Measurements from ENCODE around the gene AXL.

DNA sequence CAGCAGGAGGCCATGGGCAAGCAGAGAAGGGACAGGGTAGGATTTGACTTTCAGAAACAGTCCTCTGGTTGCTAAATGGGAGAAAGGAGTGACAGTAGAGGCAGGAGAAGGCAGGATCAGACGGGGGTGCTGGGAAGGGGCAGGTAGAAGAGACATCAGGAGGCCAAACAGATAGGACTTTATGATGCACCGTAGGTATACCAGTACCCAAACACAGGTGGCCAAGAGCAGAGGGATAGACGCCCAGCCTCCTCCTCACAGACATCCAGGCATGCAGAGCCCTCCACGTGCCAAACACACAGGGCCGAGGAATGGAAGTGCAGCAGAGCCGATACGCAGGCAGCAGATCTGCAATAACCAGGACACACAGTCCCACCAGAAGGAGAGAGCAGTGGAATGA, 1.3 kb upstream of the AXL start:
- no peak for TF ChIP-seq GATA2 (IDR thresholded peaks at IDR 0.05; ENCODE audit: low read depth, low read length)
- TF ChIP-seq GATA3 (IDR thresholded peaks at IDR 0.05; ENCODE audit: low read depth, low read length): no peak

All from SH-SY5Y (cell line).